ENCODE measurements around the gene ANO7. TPM values are rescaled to one million over a fixed set of nuclear protein-coding genes. Genes with fewer than 3 reads are reported as not detected.
A peak's percentile ranks its signal among the peaks of the same experiment; 100 is the strongest.

Gene ANO7
- total and polyA plus RNA-seq, 8 donors, result 1.3 to 2.8 (median 2.1) TPM

DNA sequence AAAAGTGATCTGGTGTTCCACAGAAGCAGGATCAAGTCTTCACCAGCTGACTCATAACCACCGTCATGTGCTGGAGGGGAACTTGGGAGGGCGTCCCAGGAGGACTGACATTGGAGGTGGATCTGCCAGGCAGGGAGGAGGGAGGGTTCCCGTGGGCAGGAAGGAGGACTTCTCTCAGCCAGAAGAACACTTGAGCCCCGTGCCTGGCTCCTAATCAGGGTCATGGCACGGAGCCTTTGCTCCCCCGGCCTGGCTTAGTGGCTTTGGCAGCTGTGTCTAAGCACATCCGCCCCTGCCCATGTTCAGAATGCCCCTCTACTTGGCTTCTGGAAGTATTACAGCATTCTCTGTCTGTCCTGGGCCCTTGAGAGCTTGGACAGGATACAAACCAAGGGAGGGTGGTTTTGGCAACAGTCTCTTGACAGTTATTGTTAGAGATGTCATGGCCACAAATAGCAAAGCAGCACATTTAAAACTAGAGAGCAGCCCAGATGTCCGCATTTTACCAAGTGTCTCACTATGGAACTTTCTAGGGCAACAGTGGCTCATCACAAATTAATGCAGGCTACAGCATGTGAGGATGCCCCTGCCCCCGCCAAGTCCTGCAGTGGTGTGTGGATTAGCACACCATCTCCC, 26.7 kb upstream of the ANO7 start:
- Histone ChIP-seq H3K4me3 (no peak overlapping the region), H3K27ac (peak overlapping the region; percentile 18 to 67), H3K4me1 (peaks cover 7 to 20% of the 10 kb centered on the region in 2 donors), H3K9me3 (no peaks in the 10 kb centered on the region), H3K27me3 (no peaks in the 10 kb centered on the region), H3K36me3 (peaks cover 0 to 89% of the 10 kb centered on the region in 2 donors)
- TF ChIP-seq, protein P1, sequence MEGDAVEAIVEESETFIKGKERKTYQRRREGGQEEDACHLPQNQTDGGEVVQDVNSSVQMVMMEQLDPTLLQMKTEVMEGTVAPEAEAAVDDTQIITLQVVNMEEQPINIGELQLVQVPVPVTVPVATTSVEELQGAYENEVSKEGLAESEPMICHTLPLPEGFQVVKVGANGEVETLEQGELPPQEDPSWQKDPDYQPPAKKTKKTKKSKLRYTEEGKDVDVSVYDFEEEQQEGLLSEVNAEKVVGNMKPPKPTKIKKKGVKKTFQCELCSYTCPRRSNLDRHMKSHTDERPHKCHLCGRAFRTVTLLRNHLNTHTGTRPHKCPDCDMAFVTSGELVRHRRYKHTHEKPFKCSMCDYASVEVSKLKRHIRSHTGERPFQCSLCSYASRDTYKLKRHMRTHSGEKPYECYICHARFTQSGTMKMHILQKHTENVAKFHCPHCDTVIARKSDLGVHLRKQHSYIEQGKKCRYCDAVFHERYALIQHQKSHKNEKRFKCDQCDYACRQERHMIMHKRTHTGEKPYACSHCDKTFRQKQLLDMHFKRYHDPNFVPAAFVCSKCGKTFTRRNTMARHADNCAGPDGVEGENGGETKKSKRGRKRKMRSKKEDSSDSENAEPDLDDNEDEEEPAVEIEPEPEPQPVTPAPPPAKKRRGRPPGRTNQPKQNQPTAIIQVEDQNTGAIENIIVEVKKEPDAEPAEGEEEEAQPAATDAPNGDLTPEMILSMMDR (IDR thresholded peaks at IDR 0.05), result no peak
- peak; percentile 85 for ATAC-seq
- intact Hi-C loops (cut with DNase I), result no loop called here
- DNase-seq, result peak; percentile 16 to 66 (median 55)

DNA sequence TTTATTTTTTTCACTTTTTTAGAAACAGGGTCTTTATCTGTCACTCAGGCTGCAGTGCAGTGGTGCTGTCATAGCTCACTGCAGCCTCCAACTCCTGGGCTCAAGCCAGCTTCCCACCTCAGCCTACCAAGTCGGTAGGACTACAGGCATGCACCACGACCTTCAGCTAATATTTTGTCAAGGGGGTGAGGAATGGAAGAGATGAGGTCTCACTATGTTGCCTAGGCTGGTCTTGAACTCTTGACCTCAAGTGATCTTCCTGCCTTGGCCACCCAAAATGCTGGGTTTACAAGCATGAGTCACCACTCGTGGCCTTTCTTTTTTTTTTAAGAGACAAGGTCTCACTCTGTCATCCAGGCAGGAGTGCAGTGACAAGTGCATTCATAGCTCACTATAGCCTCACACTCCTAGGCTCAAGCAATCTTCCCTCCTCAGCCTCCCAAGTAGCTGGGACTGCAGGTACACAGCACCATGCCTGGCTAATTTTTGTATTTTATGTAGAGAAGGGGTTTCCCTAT, 24.8 kb upstream of the ANO7 start:
- peaks cover 7 to 12% of the 10 kb centered on the region in 2 donors for H3K4me1 ChIP-seq
- no peak overlapping the region for H3K4me3 ChIP-seq
- TF ChIP-seq, protein P1 (IDR thresholded peaks at IDR 0.05), result no peak
- intact Hi-C loops (cut with DNase I), result no loop called here
- DNase-seq (peak in 1 of 4 donors; percentile 12), ATAC-seq (no peak)
- H3K27me3 ChIP-seq, result no peaks in the 10 kb centered on the region
- no peak overlapping the region for H3K27ac ChIP-seq
- no peaks in the 10 kb centered on the region for H3K9me3 ChIP-seq
- peaks cover 0 to 92% of the 10 kb centered on the region in 2 donors for H3K36me3 ChIP-seq

DNA sequence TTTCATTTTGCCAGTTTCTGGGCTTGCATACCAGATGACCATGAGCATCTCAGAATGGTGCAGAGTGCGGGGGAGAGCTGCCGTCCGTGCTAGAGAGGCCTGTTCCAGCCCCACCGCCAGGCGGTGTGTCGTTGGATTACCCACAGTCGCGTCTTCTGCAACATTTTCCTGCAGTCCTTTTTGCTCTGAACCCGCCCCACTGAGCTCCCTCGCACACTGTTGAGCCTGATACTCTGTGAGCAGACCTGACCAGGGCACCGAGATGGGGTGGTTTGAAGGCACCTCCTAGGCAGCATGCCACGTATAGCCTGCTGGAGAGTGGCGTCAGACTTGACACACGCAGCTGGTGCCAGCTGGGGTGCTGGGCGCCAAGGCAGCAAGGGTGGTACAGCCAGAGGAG, 20.1 kb upstream of the ANO7 start:
- peaks cover 0 to 94% of the 10 kb centered on the region in 2 donors for H3K36me3 ChIP-seq
- H3K27me3 ChIP-seq, result no peaks in the 10 kb centered on the region
- no peak overlapping the region for H3K27ac ChIP-seq
- DNase-seq (no peak), ATAC-seq (no peak)
- H3K4me3 ChIP-seq, result no peak overlapping the region
- peaks cover 5 to 19% of the 10 kb centered on the region in 2 donors for H3K9me3 ChIP-seq
- intact Hi-C loops (cut with DNase I), result no loop called here
- H3K4me1 ChIP-seq, result no peaks in the 10 kb centered on the region
- TF ChIP-seq, protein P1 (IDR thresholded peaks at IDR 0.05), result no peak

DNA sequence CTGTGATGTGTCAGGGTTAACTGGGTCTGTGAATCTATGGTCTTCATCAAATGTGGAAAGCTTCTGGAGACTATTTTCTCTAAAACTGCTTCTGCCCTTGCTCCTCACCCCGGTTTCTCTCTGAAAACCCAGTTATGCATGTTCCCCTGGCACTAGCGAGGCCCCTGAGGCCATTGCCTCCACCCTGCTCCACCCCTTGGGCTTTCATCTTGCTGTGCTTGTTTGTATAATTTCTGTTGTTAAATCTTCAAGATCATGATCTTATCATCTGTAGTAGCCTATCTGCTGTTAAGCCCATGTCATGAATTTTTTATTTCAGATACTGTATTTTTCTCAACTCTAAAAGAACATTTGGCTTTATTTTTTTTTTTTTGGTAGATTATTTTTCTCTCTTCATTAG, 14.9 kb upstream of the ANO7 start:
- intact Hi-C loops (cut with DNase I), result no loop called here
- Histone ChIP-seq H3K27ac (no peak overlapping the region), H3K9me3 (peaks cover 5 to 19% of the 10 kb centered on the region in 2 donors), H3K36me3 (peaks cover 0 to 90% of the 10 kb centered on the region in 2 donors), H3K4me1 (no peaks in the 10 kb centered on the region), H3K27me3 (no peaks in the 10 kb centered on the region), H3K4me3 (no peak overlapping the region)
- DNase-seq (no peak), ATAC-seq (no peak)
- TF ChIP-seq, protein P1 (IDR thresholded peaks at IDR 0.05), result no peak

DNA sequence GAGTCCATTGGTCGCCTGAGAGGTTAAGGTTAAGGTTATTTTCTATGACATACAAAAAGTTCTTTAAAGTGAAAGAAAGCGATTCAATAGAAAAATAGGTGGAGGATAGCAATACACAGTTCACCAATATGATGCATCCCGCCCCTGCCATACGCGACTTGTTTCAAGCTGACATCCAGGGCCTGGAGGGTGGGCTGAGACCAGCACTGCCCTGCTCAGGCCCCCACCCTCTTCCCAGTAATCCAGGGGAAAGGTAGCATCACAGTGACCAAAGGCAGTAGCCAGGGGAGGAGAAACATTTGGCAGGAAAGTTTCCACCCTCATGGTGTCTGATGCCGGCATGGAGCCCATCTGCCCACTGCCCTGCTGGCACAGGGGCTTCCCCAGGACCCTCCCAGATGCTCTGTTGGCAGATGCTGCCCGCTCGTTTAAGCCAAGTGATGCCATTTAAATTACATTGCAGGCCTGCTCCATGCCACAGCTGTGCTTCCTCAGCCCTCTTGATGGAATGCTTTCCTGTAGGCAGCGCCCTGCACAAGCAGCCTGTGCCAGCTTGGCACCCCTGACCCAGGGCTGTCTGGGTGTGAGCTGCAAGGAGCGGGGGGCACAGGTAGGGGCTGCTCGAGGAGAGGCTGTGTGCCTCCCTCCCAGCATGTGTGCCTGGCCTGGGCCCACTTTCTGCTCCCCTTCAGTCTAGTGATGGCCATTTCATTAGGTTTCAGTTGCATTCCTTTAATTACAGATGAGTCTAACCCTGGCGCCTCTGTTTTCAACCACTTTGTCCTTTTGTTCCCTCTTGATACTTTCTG, 10.7 kb upstream of the ANO7 start:
- Histone ChIP-seq H3K4me3 (no peak overlapping the region), H3K27me3 (no peaks in the 10 kb centered on the region), H3K4me1 (no peaks in the 10 kb centered on the region), H3K27ac (no peak overlapping the region), H3K36me3 (peaks cover 0 to 91% of the 10 kb centered on the region in 2 donors), H3K9me3 (no peaks in the 10 kb centered on the region)
- intact Hi-C loops (cut with DNase I), result no loop called here
- DNase-seq, result peak in 1 of 4 donors; percentile 53
- TF ChIP-seq, protein P1 (IDR thresholded peaks at IDR 0.05), result no peak
- no peak for ATAC-seq

Data from left lung (tissue), 10 donors.